ENCODE results near the gene ARFIP1. TPM values are rescaled to one million over a fixed set of nuclear protein-coding genes. Genes with fewer than 3 reads are reported as not detected.

The ARFIP1 gene
- 39.9 TPM for total RNA-seq

GRCh38 chr4:152779513-152780266 lies at the start of gene ARFIP1, which contains the start of gene TIGD4:
TSS of gene ARFIP1 (plus strand) at chr4:152779954. CDS start at chr4:152829634, 49,680 bp downstream.
TSS of gene TIGD4 (minus strand) at chr4:152779730. CDS start at chr4:152771004, 8,726 bp downstream.

GRCh38 chr4:152935631-152936445 lies 156.1 kb downstream of the ARFIP1 start, which contains the start of gene FHDC1:
TSS of gene FHDC1 (plus strand) at chr4:152936323. CDS start at chr4:152943058, 6,735 bp downstream.

Other genes with a start within 250 kb of the ARFIP1 start
- gene FBXW7, start 243.9 kb upstream of the ARFIP1 start, total RNA-seq: 146 TPM
- gene TMEM154, start 100.0 kb upstream of the ARFIP1 start, total RNA-seq: 0.69 TPM
- gene TIGD4, start 224 bp upstream of the ARFIP1 start, total RNA-seq: 7.2 TPM
- gene FHDC1, start 156.4 kb downstream of the ARFIP1 start, total RNA-seq: 8.5 TPM

All from diencephalon (tissue), 1 donor.